HG02870 (cell line): ENCODE data around the gene BAHCC1.

ENCODE experiments used
- ATAC-seq: cut with Tn5 transposase; IDR thresholded peaks from one replicate; pipeline ENCODE4 v1.9.1; 2021; ENCODE audit warnings: mild to moderate bottlenecking, moderate library complexity; ENCODE audit not compliant: unreplicated experiment

Gene BAHCC1

DNA sequence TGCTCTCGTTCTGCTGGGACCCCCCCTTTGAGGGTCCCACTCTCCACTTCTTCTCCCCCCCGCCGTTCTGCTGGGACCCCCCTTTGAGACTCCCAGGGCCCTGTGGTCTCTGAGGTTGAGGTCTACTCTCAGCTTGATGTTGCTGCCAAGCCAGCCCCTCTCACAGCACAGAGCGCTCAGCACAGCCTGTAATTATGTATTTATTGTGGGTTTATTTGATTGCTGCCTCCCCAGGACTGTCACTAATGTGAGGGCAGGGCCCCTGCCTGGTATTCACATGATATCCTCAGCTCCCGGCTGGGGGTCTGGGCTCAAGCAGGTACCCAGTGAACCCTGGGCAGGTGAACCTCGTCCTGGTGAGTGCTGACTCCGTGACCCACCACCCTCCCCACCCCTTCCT, 81.9 kb downstream of the BAHCC1 start:
- ATAC-seq, result no peak

DNA sequence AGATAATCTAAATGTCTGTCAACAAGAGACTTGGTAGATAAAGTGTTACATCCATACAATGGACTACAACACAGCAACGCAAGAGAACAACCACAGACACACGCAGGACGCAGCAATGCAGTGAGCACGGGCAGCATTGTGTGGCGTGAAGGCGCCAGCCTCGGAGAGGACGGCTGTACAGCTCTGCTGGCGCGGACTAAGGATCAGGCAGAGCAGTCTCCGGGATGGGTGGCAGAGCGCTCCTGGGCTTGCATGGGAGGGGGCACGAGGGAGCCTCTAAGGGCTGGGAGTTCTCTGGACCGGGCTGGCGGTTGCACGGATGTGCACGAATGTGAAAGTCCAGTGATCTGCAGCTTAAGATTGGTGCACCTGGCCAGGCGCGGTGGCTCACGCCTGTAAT, 82.9 kb downstream of the BAHCC1 start:
- no peak for ATAC-seq

GRCh38 chr17:81479175-81480071, 84.2 kb downstream of the BAHCC1 start:
- ATAC-seq, result no peak

GRCh38 chr17:81480140-81481072, 85.1 kb downstream of the BAHCC1 start:
- no peak for ATAC-seq

GRCh38 chr17:81481073-81481799, 86.0 kb downstream of the BAHCC1 start:
- no peak for ATAC-seq

- ATAC-seq, result no peak
These were observed 86.7 kb downstream of the BAHCC1 start for GRCh38 chr17:81481815-81482505.

DNA sequence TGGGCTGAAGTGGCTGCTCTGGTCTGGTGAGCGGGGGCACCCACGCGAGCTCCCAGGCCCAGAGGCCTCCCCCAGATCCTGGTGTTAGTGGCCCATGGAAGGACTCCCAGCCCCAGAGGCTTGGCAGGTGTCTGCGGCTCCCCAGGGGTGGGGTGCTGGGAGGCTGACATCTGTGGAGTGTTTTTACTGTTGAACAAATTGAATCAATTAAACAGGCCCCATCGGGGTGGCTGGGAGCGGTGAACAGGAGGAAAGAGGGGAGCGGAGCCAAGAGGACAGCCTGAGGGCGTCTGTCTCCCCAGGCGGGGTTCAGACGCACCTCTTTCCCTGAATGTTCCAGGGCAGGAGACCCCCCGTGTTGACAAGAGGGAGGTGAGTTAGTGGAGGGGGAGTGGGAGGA, 87.4 kb downstream of the BAHCC1 start:
- ATAC-seq, result no peak

DNA sequence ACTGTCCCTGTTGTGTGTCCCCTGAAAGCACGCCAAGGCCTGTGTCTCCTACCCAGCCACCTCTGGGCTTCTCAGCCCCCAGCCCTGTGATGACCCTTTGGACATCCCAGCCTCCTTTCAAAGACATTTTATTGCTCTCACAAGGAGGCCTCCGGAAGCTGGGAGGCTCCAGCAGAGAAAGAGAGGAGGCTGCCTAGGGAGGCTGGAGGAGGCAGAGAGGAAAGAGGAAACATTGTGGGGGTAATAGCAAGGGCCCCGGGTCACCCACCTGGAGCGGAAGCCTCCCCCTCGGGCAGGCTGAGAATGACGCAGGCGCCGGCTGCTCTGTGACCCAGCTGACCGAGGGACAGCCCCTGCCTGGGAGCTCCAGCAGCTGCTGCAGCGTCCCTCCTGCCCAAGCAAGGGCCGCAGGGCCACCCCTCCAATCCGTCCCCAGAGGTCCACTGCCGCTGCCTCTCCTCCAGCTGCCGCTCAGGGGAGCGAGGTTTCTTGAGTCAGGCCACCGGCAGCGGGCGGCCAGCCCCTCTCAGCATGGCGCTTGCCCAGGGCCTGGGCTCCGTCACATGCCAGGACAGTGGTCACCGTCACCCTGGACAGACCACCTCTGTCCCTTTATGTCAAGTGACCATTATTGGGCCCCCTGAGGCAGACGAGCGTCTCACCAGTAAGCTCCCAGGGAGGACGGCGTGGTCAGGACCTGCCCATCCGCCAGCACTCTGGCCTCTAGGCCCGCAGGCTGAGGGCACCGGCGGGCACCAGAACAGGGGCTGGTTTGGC, 88.0 kb downstream of the BAHCC1 start:
- no peak for ATAC-seq

GRCh38 chr17:81483862-81484194, 88.6 kb downstream of the BAHCC1 start:
- ATAC-seq, result no peak

DNA sequence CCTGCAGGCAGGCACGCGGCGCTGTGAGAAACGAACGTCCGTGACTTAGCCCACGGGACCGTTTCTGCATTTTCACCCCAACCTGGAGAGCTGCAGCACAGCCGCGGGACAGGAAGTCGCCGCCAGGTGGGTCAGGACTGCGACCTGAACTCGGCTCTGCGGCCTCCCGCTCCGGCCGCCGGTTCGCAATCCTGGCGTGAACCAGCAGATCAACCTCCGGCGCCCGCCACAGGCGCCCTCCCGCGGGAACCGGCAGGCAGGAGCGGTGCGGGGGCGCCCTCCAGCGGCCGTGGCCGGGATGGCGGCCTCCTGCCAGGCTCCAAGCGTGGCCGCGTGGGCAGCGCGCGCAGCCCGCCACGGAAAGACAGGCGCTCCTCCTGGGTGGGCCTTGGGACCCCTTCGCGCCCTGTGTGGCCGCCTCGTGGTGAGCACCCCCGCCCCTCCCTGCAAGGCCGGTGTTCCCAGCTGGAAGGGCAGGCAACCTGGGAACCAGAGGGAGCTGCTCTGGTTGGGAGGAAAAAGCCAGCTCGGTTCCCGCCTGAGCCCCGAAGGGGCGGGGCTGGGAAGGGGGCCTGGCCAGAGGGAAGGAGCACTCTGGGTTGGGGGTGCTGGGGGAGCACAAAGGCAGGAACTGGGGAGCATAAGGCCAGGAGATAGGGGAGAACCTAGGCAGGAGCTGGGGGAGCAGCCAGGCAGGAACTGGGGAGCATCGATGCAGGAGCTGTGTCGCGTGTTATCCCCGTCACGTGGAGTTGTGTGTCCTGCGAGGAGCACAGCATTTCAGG, 89.1 kb downstream of the BAHCC1 start:
- ATAC-seq, result peak; percentile 60

GRCh38 chr17:81486199-81486810, 91.0 kb downstream of the BAHCC1 start:
- no peak for ATAC-seq

- no peak for ATAC-seq
These were observed 91.8 kb downstream of the BAHCC1 start for GRCh38 chr17:81487089-81487486.

- no peak for ATAC-seq
These were observed 92.4 kb downstream of the BAHCC1 start for GRCh38 chr17:81487487-81488275.

GRCh38 chr17:81488276-81488860, 93.1 kb downstream of the BAHCC1 start:
- no peak for ATAC-seq

GRCh38 chr17:81489012-81489997, 94.0 kb downstream of the BAHCC1 start:
- no peak for ATAC-seq
